Left lung (tissue), 10 donors: Measurements from ENCODE around the gene CXorf66. TPM values are rescaled to one million over a fixed set of nuclear protein-coding genes. Genes with fewer than 3 reads are reported as not detected.

Source experiments
- ATAC-seq: fragments of 200-7000 bp; cut with Tn5 transposase; one replicate; pipeline ENCODE4 v1.9.1; 2020; ENCODE audit warnings: moderate library complexity
- DNase-seq, 4 donors: peaks; one replicate each; pipeline ENCODE4 v3.0.0-alpha.2; 2013 to 2020
- H3K27ac ChIP-seq, 2 donors: fragments of 200-600 bp; sonication (generic) in 1 of 2; one replicate each; pipeline versions ENCODE4 v1.5.0 to v1.8.0; 2020 to 2021
- H3K27me3 ChIP-seq, 2 donors: fragments of 200-600 bp; sonication (generic) in 1 of 2; one replicate each; pipeline versions ENCODE4 v1.5.0 to v1.8.0; 2020 to 2021
- H3K36me3 ChIP-seq, 2 donors: fragments of 200-600 bp; sonication (generic) in 1 of 2; one replicate each; pipeline versions ENCODE4 v1.5.0 to v1.8.0; 2020 to 2021
- H3K4me1 ChIP-seq, 2 donors: fragments of 200-600 bp; one replicate each; pipeline ENCODE4 v1.8.0; 2021
- H3K4me3 ChIP-seq, 2 donors: fragments of 200-600 bp; sonication (generic) in 1 of 2; one replicate each; pipeline versions ENCODE4 v1.5.0 to v1.8.0; 2020 to 2021; ENCODE audit warnings: mild to moderate bottlenecking in 1 of 2
- H3K9me3 ChIP-seq, 2 donors: fragments of 200-600 bp; sonication (generic) in 1 of 2; one replicate each; pipeline versions ENCODE4 v1.5.0 to v1.8.0; 2020 to 2021
- intact Hi-C, 2 donors: fragments of 100-400 bp; cut with DNase I; formaldehyde crosslinking; loops; one replicate each; pipeline versions ENCODE4 v1.11.2 to v1.14.2; 2022
- polyA plus RNA-seq, 6 donors: library from polyadenylated mRNA; unstranded; fragments of 120-200 nt; gene quantifications; one replicate each; pipeline ENCODE4 v1.2.1, GENCODE V29; 2013; ENCODE audit not compliant: insufficient read length in 6 of 6
- total RNA-seq, 2 donors: library from RNA; stranded (reverse); fragmentation: NEBNext Ultra II Directional; extraction: Animal tissue kit (Norgen Biotek cat#: 25700); gene quantifications; one replicate each; pipeline ENCODE4 v1.2.1, GENCODE V29; 2021
- TF ChIP-seq, protein P1 (sequence below), 2 donors: fragments of 200-600 bp; sonication (generic) in 1 of 2; IDR thresholded peaks; one replicate each; pipeline versions ENCODE4 v1.5.0 to v1.8.0; 2021; ENCODE audit warnings: antibody characterized with exemption in 2 of 2
- donor health status: DM: no; HTN: yes; CAD: no.
- donor health status: DM: no; HTN: no; CAD: no.

The CXorf66 gene
- total and polyA plus RNA-seq, 8 donors, result not detected

GRCh38 chrX:139949703-139950102, 15.6 kb downstream of the CXorf66 start:
- DNase-seq, result no peak
- H3K4me3 ChIP-seq, result no peak overlapping the region
- no peaks in the 10 kb centered on the region for H3K36me3 ChIP-seq
- intact Hi-C loops, result no loop called here
- H3K27ac ChIP-seq, result no peak overlapping the region
- ATAC-seq, result no peak
- H3K4me1 ChIP-seq, result no peaks in the 10 kb centered on the region
- TF ChIP-seq, protein P1, sequence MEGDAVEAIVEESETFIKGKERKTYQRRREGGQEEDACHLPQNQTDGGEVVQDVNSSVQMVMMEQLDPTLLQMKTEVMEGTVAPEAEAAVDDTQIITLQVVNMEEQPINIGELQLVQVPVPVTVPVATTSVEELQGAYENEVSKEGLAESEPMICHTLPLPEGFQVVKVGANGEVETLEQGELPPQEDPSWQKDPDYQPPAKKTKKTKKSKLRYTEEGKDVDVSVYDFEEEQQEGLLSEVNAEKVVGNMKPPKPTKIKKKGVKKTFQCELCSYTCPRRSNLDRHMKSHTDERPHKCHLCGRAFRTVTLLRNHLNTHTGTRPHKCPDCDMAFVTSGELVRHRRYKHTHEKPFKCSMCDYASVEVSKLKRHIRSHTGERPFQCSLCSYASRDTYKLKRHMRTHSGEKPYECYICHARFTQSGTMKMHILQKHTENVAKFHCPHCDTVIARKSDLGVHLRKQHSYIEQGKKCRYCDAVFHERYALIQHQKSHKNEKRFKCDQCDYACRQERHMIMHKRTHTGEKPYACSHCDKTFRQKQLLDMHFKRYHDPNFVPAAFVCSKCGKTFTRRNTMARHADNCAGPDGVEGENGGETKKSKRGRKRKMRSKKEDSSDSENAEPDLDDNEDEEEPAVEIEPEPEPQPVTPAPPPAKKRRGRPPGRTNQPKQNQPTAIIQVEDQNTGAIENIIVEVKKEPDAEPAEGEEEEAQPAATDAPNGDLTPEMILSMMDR (IDR thresholded peaks at IDR 0.05), result no peak
- no peaks in the 10 kb centered on the region for H3K9me3 ChIP-seq
- no peaks in the 10 kb centered on the region for H3K27me3 ChIP-seq

DNA sequence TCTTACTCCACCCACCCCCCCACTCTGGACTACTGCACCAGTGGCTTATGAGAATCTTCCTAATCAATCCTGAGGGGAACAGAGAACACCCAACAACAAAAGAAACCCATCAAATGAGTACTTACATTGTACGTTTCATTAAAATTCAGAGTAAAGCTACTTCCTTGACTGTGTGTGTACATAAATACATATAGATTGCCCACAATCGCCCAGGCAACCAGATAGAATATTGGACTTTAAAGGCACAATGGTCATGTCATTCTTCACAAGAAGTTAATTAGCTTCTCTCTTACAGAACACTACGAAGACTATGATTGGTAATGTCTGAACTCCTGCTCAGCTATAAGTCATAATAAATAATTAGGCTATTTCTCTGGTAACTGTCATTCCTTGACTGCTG, 20.2 kb downstream of the CXorf66 start:
- intact Hi-C loops, result no loop called here
- H3K4me1 ChIP-seq, result no peaks in the 10 kb centered on the region
- TF ChIP-seq, protein P1 (IDR thresholded peaks at IDR 0.05), result no peak
- no peaks in the 10 kb centered on the region for H3K27me3 ChIP-seq
- no peaks in the 10 kb centered on the region for H3K9me3 ChIP-seq
- H3K4me3 ChIP-seq, result no peak overlapping the region
- H3K27ac ChIP-seq, result no peak overlapping the region
- H3K36me3 ChIP-seq, result no peaks in the 10 kb centered on the region
- DNase-seq, result no peak
- ATAC-seq, result no peak

DNA sequence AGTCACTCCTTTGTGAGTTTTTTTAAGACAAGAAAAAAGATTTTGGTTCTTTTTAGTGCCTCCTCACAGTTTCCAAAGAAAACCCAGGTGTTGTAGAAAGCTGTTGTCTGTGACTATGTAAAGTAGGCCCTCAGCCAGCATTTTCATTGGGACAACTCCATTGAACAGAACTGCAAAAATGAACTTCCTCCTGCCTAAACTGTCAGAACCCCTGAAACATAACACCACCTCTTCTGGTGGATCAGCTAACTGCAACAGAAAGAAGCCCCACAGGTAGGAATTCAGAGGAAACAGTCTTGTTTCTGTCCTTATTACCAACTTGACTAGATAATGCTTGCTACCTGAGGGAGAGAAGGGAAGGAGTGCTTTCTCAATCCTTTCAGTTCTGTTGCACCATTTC, 29.1 kb downstream of the CXorf66 start:
- no peak for DNase-seq
- TF ChIP-seq, protein P1 (IDR thresholded peaks at IDR 0.05), result no peak
- intact Hi-C loops, result no loop called here
- no peaks in the 10 kb centered on the region for H3K27me3 ChIP-seq
- no peaks in the 10 kb centered on the region for H3K36me3 ChIP-seq
- no peak for ATAC-seq
- H3K4me3 ChIP-seq, result no peak overlapping the region
- H3K4me1 ChIP-seq, result peaks cover 0 to 3% of the 10 kb centered on the region in 2 donors
- no peak overlapping the region for H3K27ac ChIP-seq
- H3K9me3 ChIP-seq, result no peaks in the 10 kb centered on the region

DNA sequence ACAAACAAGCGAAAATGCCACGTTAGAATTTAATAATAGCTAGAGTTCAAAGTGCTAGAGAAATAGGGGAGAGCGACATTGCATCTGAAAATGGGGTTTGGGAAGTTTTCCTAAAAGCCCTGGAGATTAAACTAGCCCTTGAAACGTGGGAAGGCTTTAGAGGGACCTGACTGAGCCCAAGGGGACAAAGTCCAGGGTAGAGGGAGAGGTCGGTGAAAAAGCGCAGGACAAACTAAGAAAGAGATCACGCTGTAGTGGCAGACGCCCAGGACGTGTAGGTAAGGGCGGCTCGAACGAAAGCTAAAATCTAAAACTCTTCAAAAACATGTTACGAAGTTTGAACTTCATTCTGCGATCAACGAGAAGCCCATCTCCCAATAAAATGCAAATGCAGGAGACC, 31.4 kb downstream of the CXorf66 start:
- H3K27ac ChIP-seq, result peak overlapping the region; percentile 96
- intact Hi-C loops, result no loop called here
- no peaks in the 10 kb centered on the region for H3K36me3 ChIP-seq
- no peaks in the 10 kb centered on the region for H3K9me3 ChIP-seq
- TF ChIP-seq, protein P1 (IDR thresholded peaks at IDR 0.05), result no peak
- H3K4me1 ChIP-seq, result peaks cover 0 to 3% of the 10 kb centered on the region in 2 donors
- H3K4me3 ChIP-seq, result peak overlapping the region in 1 of 2 donors; percentile 69
- no peaks in the 10 kb centered on the region for H3K27me3 ChIP-seq
- no peak for DNase-seq
- no peak for ATAC-seq

DNA sequence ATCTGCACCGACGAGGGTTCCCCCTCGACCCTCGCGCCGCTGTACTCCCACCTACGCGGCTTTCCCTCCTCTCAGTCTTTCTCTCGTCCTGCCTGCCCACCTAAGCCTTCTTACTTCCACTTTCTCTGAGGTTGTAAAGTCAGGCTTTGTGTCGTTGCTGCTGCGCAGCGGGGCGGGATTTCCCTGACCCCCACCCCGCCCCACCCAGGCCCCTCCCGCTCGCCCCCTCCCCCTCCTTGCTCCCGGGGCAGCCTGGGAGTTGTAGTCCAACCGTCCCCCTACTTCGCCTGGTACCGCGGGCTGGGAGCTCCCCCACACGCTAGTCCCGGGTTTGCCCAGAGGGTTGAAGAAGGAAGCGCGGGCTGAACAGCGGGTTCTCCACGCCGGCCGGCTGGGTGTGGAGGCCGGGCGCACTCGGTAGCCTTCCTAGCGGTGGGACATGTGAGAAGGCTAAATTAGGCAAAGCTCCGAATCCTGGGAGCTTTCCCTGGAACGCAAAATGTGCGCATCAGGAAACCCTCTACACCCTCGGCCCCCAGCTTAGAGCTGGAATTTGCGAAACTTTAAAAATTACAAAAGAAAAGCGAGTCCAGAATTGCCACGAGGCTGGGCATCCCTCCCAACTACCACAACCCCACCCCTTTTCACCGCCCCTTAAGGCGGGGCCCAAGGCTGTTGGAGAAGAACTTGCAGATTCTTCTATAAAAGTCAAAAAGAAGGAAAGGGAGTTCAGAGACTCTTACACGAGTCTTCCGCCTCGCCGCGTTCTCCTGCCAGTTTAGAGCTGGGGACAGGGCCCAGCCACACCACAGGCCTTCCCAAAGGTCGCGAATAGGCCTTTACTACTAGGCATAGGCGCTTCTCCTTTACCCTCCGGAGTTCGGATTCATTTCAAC, 32.2 kb downstream of the CXorf66 start, which contains the start of gene ATP11C:
ATP11C (minus strand) TSS at position 153 of the 896 bp plus-strand sequence. CDS start 1,011 bp downstream, outside the sequence.
- Histone ChIP-seq H3K9me3 (no peaks in the 10 kb centered on the region), H3K27me3 (no peaks in the 10 kb centered on the region), H3K27ac (peak within 1 kb of the TSS; percentile 96), H3K4me1 (peaks cover 0 to 3% of the 10 kb centered on the region in 2 donors), H3K4me3 (peak within 1 kb of the TSS; percentile 65 to 69), H3K36me3 (no peaks in the 10 kb centered on the region)
- intact Hi-C loops, result no loop called here
- DNase-seq, result peak; percentile 73 to 89 (median 86)
- TF ChIP-seq, protein P1 (IDR thresholded peaks at IDR 0.05), result no peak
- peak; percentile 95 for ATAC-seq
